Right lobe of liver (tissue), 4 donors: ENCODE results near the gene LHPP.

Experiments
- POLR2A ChIP-seq: fragments of 450-650 bp; IDR thresholded peaks from one replicate; pipeline ENCODE4 v1.6.1; 2017; ENCODE audit warnings: antibody characterized with exemption, mild to moderate bottlenecking
- TF ChIP-seq, protein P1 (sequence below), 4 donors: fragments of 200-600 bp in 3 of 4; fragments of 450-650 bp in 1 of 4; IDR thresholded peaks; one replicate each; pipeline versions ENCODE4 v1.5.1 to v1.8.0; 2016 to 2022; ENCODE audit warnings: antibody characterized with exemption in 4 of 4, mild to moderate bottlenecking in 2 of 4
- donor health status: DM: no; HTN: no; CAD: no.
- donor health status: DM: no; HTN: no; CAD: no.
- donor health status: DM: no; HTN: yes; CAD: no.

DNA sequence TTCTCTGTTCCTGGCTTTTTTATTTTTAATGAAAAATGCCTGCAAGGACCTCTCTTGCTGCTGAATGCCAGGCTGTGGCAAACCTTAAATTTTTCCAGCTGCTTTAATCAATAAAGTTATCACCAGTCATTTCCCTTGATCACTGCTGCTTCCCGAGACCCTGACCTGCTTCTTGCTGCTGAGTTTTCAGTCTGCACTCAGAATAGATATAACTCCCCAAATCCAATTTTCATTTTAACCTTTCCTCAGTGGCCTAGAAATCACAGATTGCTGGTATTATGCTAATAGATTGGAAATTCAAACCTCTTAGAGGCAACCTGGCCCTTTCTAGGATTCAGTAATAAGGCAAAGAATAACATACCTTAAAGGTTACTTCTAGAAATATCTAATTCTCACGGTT is 43.7 kb downstream of the LHPP start:
- TF ChIP-seq, protein P1, sequence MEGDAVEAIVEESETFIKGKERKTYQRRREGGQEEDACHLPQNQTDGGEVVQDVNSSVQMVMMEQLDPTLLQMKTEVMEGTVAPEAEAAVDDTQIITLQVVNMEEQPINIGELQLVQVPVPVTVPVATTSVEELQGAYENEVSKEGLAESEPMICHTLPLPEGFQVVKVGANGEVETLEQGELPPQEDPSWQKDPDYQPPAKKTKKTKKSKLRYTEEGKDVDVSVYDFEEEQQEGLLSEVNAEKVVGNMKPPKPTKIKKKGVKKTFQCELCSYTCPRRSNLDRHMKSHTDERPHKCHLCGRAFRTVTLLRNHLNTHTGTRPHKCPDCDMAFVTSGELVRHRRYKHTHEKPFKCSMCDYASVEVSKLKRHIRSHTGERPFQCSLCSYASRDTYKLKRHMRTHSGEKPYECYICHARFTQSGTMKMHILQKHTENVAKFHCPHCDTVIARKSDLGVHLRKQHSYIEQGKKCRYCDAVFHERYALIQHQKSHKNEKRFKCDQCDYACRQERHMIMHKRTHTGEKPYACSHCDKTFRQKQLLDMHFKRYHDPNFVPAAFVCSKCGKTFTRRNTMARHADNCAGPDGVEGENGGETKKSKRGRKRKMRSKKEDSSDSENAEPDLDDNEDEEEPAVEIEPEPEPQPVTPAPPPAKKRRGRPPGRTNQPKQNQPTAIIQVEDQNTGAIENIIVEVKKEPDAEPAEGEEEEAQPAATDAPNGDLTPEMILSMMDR (IDR thresholded peaks at IDR 0.05): no peak
- no peak for TF ChIP-seq POLR2A
